EL (cell line): ENCODE data around the gene RAD51AP2.
"Not testable (repeated sequence)": the region's sequence is repeated elsewhere in the genome, so short reads cannot be mapped to it uniquely, and the experiment has no call there.

Experiments
- DNase-seq: peaks from one replicate; pipeline ENCODE4 v3.0.0-alpha.2; 2016

Gene RAD51AP2

DNA sequence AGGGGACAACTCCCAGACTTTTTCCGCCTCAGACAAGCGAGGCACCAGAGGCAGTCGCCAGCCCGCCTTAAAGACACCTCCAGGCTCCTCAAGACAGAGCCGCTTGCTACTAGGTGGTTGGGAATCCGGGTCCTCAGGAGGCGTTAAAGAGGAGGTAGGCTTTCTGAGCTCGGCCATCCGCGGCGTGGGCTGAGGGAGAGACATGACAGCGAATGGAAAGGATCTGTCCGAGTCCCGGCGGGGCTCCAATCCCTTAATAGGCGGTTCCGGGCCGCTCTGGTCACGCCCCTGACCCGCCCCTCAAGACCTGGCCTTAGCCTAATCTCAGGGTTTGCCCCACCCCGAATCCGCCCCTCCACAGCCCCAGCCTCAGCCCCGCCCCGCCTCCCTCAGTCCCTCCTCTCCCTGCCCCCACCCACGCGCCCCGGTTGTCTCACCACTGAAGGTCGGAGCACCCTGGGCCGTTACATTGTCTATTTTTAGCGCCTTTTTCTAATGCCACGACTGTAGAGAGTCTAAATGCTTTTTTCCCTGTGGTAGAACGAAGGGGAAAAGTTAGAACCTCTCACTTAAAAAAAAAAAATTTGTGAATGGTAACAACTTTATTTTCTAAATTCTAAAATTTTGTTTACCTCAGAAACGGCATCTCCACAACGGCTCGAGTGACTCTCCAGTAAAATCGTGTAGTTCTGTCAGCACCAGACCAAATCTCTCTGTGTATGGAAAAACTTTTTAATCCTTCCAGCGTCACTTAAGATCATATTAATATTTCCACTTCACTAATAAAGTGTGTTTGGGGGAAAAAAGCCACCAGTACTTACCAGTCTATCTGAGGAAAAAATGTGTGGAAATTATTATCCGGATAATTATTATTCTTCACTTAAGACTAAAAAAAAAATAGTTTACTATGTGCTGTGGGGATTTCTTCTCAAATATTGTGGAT, at the start of gene RAD51AP2:
TSS of gene RAD51AP2 (minus strand) at position 229 of the 943 bp plus-strand sequence. CDS start at position 204, 25 bp downstream.
- peak; percentile 48 for DNase-seq

DNA sequence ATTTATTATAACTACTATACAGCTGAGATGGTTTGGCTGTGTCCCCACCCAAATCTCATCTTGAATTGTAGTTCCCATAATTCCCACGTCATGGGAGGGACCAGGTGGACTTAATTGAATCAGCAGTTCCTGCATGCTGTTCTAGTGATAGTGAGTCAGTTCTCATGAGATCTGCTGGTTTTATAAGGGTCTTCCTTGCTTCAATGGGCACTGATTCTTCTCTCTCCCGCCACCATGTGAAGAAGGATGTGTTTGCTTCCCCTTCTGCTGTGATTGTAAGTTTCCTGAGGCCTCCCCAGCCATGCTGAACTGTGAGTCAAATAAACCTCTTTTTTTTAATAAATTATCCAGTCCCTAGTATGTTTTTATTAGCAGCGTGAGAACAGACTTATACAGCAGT, 47.5 kb upstream of the RAD51AP2 start:
- not testable (repeated sequence) for DNase-seq

DNA sequence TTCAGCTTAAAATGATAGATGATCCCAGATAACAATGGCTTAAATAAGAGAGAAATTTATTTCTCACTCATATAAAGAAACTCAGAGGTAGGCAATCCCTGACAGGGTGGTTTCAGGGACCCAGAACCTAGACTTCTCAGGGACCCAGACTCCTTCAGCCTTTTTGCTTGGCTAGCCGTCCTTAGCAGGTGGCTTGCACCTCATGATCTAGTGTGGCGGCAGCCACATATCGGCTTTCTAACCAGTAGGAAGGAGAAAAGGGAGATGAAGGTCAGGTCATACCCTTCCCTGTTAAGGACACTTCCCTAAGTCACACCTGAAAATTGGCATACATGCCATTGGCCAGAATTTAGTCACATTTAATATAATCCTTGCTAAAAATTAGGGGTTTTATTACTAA, 40.6 kb upstream of the RAD51AP2 start:
- DNase-seq, result no peak

DNA sequence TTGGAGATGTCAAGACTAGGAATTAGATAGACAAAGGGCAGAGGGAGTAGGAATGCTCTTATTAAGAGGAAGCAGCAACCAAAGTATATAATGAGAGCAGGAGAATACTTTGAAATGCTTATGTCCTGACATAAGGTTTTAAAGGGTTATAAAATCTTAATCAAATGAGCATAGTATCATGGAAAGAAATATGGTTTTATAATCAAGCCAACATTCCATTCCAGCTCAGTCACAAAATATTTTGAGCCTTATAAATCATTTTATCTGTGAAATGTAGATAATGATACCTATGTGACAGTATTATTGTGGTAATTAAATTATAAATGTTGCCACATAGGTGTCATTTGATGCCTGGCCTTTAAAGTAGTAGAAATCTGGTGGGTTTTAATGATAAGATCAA, 39.8 kb upstream of the RAD51AP2 start:
- no peak for DNase-seq

DNA sequence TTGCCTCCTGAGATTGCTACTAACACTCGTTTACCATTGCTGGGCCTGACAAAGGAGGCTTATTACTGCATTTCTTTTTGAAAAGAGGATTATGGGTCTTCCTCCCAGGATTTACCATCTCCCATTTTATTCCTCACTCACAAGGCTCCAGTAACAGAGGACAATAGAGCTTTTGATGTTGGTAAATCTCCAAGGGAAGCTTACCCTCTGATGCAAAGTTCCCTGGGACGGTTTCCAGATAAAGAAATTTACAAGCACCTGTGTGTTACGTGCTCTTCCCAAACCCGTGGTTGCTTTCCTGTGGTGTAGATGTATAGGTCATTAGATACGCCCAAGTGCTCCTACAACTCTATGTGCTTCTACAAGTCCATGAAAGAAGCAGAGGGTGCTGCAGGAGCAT, 39.4 kb upstream of the RAD51AP2 start:
- DNase-seq, result no peak

DNA sequence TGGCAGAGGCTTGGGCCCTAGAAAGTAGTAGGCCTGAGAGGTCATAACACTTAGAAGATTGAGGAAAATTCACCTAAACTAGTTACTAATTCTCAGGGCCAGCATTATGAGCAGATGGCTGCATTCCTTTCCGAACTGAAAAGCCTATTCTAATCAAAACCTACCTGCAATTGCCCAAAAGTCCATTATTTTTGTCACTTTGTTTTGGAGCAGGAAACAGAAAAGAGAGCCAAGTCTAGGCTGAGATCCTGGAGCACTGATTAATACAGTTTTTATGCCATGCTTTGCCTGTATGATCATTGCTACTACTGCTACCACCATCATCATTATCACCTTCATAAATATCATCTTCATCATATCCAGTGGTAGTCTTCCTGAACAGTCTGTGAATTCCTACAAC, 36.9 kb upstream of the RAD51AP2 start:
- DNase-seq, result no peak

DNA sequence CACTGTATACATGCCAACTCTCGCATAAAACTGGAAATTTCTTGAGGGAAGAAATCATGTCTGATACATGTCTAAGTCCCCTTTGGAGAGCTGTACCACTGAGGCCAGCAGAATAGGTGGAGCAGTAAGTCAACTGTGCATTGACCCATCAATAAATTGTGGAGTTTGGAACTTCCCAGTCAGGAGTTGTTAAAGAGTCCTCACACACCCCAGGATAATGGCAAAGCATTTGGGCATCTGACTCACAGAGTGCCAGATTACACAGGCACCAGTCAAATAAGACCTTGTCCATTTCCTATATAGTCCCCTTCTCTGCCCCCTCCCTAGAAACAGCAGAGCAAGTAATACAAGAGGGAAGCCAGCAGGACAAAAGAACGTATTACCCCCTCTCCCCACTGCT, 32.7 kb upstream of the RAD51AP2 start:
- DNase-seq, result no peak

DNA sequence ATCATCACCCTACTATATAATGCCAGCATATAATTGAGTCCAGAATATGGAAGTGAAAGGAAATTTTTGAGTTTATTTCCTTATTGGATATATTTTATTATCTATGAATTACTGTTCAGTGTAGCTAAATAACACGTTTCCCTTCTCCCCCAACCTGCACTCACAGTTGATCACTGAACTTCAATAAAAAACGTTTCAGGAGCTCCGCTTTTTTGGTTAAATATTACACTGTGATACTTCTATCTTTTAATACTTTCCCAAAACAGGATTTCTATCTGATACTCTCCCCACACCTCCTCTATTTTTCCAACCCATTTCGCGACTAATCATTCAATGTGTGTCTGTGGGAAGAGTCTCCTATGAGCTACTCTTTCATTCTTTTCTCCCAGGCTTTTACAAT, 29.5 kb upstream of the RAD51AP2 start:
- DNase-seq, result no peak

DNA sequence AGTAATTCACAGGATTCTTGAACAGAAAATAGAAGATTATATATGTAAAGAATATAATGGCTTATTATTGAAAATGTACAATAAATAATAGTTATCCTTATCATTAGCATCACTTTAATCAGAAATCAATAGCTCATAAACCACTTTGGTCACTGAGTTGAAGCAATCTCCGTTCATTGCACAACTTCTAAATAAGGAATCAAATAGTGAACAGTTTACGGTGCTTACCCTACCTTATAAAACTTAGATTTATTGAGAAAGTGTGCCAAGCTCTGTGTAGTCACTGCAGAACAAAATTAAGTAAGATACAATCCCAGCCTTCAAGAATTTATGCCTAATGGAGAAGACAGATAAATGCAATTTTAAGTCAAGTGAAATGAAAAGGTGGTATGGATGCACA, 29.0 kb upstream of the RAD51AP2 start:
- no peak for DNase-seq

DNA sequence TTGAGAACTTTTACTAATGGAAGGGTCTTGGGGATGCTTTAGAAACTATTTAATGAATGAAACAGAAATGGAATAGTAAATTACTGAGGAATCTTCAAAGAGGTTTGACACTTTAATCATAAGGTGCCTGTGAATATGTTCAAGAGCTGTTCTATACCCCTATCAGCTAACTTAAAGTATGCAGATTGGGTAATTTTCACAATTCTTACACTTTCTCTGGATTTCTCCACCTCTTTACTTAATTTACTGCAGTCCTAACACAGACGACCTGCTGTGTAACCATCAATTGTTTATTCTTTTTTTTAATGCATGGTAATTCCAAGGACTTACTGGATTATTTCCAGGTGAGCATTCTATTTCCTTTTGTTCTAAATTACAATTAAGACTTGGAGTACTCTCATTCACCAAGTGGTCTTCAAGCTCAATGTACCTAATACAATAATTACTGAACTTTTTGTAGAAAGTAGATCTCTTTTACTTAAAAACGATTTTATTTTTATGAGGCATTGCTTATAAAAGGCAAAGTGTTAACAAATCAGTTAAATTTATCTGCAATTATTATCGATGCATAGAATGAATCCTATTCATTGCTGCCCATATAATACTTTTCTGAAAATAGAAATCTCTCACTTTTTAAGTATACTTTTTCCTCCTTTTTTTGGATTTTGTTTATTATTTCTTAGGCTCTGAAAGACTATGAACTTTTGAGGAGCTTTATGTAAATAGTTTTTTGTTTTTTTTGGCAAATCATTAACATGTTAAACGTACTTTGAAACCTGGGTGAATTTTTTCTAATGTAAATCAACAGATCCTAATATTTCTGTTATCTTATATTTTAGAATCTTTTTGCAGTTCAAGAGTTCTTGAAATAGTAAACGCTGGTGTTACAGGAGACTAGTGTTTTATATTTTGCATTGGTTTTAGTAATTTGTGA, 27.7 kb upstream of the RAD51AP2 start:
- DNase-seq, result no peak

DNA sequence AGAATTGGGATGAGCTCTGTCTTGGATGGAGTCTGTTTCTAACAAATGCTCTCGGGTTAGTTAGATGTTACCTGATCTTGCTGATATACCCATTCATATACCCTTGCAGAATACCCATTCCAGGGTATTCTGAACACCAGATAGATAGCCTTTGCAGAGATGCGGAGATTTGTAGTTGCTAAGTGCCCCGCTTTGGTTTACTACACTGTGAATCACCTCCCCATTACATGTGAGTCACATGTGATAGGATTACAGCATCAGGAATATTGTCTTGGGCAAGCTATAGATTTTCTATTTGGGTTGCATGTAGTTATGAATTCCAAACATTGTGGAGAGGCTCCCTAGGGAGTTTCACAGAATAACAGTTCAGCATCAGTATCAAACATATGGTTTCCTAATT, 26.0 kb upstream of the RAD51AP2 start:
- no peak for DNase-seq

DNA sequence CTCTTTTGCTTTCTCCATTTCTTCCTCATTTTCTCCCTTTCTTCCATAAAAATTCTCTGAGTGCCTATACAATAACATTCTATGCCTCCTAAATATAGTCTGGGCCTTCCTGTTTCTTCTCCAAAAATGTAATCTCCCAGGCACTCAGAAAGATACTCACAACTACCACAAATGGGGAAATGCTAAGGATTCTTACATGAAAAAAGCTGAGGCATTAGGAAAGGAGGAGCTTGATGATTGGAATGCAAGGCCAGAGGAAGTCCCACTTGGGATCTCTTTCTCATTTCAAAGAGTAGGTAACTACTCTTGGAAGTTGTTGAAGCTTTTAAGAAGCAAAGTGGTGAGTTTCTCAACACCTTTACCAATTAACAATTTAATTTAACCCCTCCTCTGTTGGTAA, 25.6 kb upstream of the RAD51AP2 start:
- no peak for DNase-seq

DNA sequence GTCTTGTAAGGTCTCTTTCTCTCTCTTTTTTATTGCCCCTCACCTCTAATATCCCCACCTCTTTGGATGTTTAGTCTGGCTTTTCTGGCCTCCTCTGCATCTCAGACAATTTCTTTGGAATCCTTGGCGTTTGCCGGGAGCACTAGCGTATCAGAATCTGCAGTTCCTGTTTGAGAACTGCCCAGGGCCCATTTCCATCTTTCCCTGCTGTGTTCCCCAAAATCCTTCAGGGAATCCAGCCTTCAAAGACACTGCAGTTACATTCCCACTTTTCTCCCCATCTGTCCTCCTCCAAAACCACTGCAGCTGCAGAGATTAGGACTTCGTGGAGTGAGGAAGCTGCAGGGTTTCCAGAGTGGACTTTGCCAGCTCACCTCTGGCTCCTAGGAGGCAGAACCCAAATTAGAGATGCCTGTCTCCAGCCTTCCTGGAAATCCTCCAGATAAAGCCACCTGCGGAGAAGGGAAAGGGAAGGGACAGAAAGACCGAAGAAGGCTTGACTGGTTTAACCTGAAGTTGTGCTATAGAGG, 25.0 kb upstream of the RAD51AP2 start:
- no peak for DNase-seq

DNA sequence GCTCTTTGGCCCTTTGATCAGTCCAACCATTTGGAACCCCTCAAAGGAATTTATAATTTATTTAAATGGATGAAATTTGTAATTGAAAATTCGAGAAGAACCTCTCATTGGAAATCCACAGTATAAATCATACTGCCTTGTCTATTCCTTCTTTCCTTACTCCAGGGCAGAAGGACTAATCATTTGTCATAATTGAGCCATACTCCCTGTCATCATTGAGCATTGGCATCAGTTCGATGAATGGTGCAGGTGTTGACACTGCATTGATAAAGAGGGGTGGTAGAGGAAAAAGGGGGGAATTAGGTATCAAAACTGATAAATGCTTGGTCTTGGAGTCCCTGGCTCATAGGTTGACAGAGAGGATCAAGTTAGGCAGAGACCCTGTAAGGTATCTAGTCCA, 24.2 kb upstream of the RAD51AP2 start:
- no peak for DNase-seq

DNA sequence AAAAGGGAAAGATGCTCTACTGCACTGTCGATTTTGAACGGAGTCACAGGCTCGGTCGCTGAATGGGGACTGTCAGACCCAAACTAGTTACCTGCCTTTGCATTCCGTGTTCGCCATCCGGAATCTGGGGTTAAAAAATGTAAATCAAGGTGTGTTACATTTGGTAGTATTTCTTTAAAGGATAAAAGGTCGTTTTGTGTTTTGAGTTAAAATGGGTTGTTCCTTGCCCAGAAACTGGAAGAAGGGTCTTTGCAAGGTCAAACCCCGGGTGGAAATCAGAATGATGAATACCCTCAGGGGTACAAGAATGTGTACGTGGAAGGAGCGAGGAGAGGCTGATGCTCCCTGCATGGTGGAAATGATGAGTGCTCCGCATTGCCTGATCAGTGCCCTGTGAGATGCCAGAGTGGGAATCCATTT, 23.3 kb upstream of the RAD51AP2 start:
- no peak for DNase-seq

DNA sequence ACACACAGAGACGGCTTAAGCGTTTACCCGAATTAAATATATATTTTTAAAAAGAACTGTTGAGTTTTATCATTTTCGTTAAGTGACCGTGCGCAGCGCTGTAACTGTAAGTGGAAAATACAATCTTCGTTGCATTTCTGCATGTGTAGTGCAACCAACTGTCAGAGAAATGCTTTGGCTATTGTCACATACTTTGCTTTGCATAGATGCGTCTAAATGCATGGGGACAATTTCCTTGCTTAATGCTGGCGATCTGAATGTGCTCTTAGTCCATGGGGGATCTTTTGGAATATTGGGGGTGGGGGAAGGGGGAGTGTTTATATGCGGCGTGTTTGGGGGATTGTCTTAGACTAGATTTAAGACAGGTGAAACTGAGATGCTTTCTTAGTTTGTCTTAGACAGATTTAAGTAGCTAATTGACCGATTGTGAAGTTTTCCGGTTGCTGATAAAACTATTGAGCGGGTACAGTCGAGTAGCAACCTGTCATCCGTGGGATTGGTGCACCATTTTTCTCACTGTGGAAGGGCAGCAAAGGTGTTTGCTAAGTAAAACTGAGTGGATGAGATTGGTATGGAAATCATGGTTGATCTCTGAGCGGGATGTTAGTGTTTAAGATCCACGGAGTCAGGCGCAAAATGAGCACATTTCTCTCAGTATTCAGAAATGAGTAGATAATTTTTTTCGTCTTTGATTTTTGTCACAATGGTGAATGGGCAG, 22.7 kb upstream of the RAD51AP2 start:
- no peak for DNase-seq

DNA sequence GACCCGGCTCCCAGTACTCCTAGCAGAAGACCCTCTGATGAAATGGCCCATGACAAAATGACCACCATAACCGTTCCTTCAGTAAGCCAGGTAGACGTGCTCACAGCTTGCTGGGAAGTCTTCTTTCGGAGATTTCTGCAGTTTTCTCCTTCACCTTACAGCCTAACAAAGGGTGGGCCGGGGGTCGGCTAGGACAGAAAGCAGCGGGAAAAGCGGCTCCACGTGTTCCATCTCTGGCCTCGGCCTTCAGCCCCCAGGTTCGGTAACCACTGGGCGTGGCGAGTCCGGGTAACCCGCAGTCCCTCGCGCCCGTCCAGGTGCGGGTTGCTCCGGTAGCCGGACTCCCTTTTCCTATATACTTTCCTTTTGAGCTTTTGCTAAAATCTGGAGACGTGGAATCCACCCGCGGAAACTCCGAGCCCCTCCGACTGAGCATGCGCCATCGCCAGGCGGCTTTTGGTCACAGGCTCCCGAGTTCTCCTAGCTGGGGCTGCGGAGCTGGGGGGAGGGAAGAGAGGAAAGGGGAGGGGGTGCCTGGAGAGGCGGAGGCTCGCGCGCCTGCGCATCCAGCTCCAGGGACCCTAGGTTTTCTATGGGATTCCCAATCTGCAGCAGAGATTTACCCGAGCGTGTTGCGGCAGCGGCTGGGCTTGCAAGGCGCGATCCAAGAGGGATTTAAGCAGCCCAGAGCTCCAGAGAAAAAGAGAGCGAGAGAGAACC, 22.0 kb upstream of the RAD51AP2 start, which contains the start of gene VSNL1:
TSS of gene VSNL1 (plus strand) at position 604 of the 720 bp plus-strand sequence. CDS start 51,379 bp downstream, outside the sequence.
- DNase-seq, result peak; percentile 26

DNA sequence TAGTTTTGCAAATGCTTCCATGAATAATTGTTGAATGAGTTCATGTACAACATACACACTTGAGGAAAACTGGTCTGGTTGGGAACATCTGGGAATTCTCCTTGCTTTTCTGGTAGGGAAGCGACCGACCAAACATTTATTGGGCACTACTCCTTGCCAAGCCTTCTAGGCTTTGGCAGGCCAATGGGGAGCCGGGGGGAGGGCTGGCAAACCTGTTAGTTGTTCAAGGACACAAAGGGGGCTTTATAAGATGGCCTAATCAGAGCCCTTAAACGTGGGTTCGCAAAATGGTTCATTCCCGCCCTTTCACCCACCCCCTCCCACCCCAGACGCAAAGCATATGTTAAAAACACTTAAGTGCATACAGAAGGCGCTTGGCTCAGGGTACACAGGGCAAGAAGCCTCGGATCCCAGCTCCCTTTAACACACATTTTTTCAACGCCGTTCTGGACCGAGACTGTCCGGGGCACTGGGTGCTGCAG, 21.4 kb upstream of the RAD51AP2 start:
- no peak for DNase-seq

DNA sequence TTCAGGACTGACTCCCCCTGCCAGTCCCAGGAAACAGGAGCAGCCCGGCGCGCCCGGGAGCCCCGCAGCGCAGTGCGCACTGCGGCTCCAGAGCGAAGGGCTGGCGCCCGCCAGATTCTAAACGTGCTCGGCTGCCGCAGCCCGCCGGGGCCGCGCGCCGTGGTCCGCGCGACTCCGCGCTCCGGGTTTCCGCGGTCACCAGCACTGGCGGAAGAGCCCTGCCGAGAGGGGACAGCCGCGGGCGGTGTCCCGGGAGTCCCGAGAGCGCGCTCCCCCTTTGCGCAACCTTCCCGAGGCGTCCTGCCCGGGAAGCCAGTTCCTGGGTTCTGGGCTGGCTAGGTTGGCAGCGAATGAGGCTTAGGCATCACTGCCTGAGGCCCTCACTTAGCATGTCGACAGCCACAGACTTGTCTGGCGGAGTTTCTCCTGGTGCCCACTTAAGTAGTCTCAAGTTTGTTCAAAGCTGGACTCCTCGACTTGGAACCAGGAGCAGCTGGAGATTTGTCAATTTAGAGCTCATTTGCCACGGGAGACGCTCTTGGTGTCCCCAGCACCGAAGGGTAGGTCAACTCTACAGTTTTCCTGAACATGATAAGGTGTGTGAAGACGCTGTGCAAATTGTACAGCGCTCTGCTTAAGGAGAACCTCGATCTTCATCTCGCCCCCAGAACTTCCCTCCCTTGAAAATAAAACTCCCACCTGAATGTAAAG, 20.8 kb upstream of the RAD51AP2 start:
- DNase-seq, result peak; percentile 39

DNA sequence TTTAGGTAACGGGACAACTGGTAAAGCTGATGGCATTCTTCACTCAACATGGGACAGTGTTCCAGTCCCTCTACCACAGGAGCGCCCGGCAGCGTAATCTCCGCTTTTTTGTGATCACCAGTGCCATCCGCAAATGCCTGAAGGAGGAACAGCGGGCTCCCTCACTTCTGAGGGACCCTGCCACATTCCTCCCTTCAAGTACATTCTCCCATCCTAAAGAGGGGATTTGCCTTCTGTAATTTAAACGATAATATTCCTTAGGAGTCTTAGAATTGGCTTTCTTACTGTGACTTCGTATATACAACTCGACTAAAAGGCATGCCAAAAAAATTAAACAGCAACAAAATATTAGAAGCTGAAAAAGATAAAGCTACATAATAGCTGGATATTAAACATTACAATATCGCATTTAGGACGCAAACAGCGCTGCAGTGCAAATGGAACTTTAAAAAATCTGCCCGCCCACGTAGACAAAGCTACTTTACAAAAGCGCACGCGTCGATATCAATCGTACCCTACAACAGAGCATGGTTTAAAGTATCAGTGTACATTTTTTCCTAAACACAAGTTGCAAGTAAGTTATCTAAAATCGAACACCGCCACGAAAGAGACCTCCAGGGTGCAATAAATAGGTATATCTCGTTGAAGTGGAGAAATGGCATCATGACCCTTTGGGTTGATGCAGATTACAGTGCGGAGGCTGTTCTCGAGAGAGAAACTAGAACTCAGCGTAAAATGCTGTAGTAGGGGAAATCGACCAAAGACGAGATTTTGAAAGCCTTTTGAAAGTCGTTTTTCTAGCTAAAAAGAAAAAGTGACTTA, 20.0 kb upstream of the RAD51AP2 start:
- DNase-seq, result no peak
